ENCODE measurements around the gene KLKB1. TPM values are rescaled to one million over a fixed set of nuclear protein-coding genes. Genes with fewer than 3 reads are reported as not detected.
"Not testable (repeated sequence)": the region's sequence is repeated elsewhere in the genome, so short reads cannot be mapped to it uniquely, and the experiment has no call there.

The KLKB1 gene
- total RNA-seq, 1 donor from 2014 or later: 0.29 TPM

DNA sequence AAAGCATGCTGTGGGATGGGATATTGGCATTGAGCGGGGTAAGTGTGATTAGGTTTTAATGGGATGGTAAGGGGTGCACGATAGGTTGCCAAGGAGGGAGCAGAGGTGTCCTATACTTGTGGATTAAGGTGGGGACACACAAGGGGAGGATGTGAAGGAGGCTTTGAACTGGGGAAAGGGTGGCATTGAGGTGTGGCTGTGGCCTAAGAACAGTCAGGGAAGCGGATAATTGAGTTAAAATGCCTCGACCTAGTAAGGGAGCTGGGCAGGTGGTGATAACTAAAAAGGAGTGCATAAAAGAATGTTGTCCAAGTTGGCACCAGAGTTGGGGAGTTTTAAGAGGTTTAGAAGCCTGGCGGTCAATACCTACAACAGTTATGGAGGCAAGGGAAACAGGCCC lies 17.5 kb downstream of the KLKB1 start:
- Mint-ChIP-seq H3K9me3 (ENCODE audit: unreplicated experiment) (peaks cover 1% of the 10 kb centered on the region), H3K36me3 (ENCODE audit: unreplicated experiment) (no peaks in the 10 kb centered on the region), H3K27ac (ENCODE audit: unreplicated experiment) (no peak overlapping the region), H3K4me3 (ENCODE audit: unreplicated experiment) (no peak overlapping the region), H3K27me3 (ENCODE audit: unreplicated experiment) (no peaks in the 10 kb centered on the region), H3K4me1 (ENCODE audit: low read depth, unreplicated experiment) (peaks cover 6% of the 10 kb centered on the region)
- no peak for DNase-seq
- TF ChIP-seq, protein P1, sequence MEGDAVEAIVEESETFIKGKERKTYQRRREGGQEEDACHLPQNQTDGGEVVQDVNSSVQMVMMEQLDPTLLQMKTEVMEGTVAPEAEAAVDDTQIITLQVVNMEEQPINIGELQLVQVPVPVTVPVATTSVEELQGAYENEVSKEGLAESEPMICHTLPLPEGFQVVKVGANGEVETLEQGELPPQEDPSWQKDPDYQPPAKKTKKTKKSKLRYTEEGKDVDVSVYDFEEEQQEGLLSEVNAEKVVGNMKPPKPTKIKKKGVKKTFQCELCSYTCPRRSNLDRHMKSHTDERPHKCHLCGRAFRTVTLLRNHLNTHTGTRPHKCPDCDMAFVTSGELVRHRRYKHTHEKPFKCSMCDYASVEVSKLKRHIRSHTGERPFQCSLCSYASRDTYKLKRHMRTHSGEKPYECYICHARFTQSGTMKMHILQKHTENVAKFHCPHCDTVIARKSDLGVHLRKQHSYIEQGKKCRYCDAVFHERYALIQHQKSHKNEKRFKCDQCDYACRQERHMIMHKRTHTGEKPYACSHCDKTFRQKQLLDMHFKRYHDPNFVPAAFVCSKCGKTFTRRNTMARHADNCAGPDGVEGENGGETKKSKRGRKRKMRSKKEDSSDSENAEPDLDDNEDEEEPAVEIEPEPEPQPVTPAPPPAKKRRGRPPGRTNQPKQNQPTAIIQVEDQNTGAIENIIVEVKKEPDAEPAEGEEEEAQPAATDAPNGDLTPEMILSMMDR (IDR thresholded peaks at IDR 0.05; ENCODE audit: partially characterized antibody, unreplicated experiment): no peak

DNA sequence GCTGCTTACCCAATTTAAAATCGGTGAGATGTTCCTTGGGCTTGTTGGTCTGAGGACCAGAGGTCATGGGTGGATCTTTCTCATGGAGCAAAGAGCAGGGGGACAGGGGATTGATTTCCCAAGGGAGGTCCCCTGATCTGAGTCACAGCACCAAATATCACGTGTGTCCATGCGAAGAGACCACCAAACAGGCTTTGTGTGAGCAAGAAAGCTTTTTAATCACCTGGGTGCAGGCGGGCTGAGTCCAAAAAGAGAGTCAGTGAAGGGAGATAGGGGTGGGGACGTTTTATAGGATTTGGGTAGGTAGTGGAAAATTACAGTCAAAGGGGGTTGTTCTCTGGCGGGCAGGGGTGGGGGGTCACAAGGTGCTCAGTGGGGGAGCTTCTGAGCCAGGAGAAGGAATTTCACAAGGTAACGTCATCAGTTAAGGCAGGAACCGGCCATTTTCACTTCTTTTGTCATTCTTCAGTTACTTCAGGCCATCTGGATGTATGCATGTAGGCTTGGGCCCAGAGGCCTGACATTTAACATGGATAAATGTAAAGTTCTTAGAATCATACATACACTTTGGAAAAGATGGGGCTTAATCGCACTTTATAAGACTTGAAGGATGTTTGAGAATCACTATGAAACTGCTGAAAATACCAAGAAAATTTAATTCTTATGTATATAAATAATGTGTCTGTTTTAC lies 19.9 kb downstream of the KLKB1 start:
- H3K27me3 Mint-ChIP-seq (ENCODE audit: unreplicated experiment); H3K4me1 Mint-ChIP-seq (ENCODE audit: low read depth, unreplicated experiment); H3K4me3 Mint-ChIP-seq (ENCODE audit: unreplicated experiment); H3K36me3 Mint-ChIP-seq (ENCODE audit: unreplicated experiment); H3K9me3 Mint-ChIP-seq (ENCODE audit: unreplicated experiment); H3K27ac Mint-ChIP-seq (ENCODE audit: unreplicated experiment); DNase-seq: not testable (repeated sequence)

DNA sequence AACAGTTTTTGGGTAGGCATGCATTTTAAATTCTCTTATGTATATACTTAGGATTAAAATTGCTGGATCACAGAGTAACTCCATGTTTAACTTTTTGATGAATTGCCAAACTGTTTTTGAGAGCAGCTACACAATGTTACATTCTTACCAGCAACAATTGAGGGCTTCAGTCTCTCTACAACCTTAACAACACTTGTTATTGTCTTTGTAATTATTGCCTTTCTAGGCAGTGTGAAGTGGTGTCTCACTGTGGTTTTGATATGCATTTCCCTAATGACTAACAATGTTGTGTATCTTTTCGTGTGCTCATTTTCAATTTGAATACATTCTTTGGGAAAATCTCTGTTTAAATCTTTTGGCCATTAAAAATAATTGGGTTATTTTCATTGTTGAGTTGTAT lies 21.3 kb downstream of the KLKB1 start:
- TF ChIP-seq, protein P1 (IDR thresholded peaks at IDR 0.05; ENCODE audit: partially characterized antibody, unreplicated experiment): no peak
- DNase-seq: no peak
- Mint-ChIP-seq H3K36me3 (ENCODE audit: unreplicated experiment) (no peaks in the 10 kb centered on the region), H3K27me3 (ENCODE audit: unreplicated experiment) (no peaks in the 10 kb centered on the region), H3K27ac (ENCODE audit: unreplicated experiment) (no peak overlapping the region), H3K9me3 (ENCODE audit: unreplicated experiment) (peaks cover 1% of the 10 kb centered on the region), H3K4me3 (ENCODE audit: unreplicated experiment) (no peak overlapping the region), H3K4me1 (ENCODE audit: low read depth, unreplicated experiment) (no peaks in the 10 kb centered on the region)

DNA sequence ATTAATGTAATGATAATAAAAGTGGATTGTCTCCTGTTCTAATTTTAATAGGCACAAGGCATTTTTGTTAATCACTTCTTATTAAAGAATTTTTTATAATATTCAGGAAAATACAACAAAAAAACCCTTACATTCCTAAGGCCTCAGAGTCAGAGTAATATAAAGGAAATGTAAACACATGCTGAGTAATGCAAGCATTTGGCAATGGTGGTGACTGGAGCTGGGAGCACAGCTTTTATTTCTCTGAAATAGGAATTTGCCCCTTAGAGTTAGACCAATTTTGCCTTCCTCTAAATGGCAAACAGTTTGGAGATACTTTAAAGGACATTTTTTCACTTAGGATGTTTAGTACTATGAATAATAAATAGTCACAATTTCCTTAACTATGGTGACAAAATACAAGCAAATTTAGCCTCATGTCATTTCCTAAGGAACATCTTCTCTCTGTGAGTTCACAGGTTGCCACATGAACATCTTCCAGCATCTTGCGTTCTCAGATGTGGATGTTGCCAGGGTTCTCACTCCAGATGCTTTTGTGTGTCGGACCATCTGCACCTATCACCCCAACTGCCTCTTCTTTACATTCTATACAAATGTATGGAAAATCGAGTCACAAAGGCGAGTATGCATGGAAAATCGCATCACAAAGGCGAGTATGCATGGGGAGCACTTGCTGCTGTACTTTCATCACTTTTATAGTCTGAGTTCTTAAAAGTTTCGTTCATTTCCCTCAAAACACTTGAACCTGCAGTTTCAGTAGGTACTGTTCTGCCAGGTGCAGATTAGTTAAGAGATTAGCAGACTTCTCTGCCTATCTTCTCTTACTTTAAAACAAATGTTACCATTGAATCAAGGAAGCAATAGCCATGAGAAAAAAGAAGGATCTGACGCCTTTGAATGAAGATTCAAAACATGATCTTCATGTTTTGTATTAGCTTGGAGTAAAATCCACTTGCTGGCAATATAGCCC lies 22.8 kb downstream of the KLKB1 start:
- no peak overlapping the region for H3K4me3 Mint-ChIP-seq (ENCODE audit: unreplicated experiment)
- no peaks in the 10 kb centered on the region for H3K27me3 Mint-ChIP-seq (ENCODE audit: unreplicated experiment)
- peaks cover 1% of the 10 kb centered on the region for H3K9me3 Mint-ChIP-seq (ENCODE audit: unreplicated experiment)
- no peak for DNase-seq
- no peak overlapping the region for H3K27ac Mint-ChIP-seq (ENCODE audit: unreplicated experiment)
- H3K36me3 Mint-ChIP-seq (ENCODE audit: unreplicated experiment): no peaks in the 10 kb centered on the region
- H3K4me1 Mint-ChIP-seq (ENCODE audit: low read depth, unreplicated experiment): no peaks in the 10 kb centered on the region
- TF ChIP-seq, protein P1 (IDR thresholded peaks at IDR 0.05; ENCODE audit: partially characterized antibody, unreplicated experiment): no peak

DNA sequence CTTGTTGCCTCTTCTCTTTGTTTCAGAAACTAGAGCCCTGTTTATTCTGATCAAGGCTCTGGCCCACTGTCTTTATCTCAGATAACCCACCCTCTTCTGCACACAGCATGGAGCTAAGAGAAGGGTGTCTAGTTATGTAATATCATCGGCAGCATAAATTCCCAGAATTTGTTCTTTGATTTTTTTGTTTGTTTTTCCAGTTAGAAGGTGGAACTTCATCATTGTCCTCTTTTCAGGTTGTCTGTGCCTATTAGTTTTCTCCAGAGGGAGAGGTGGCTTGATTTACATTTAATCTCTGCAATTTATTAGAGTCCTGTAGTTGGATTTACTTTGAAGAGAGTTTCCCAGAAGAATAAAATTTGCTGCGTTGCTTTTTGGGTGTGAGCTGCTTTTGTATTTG lies 23.5 kb downstream of the KLKB1 start:
- Mint-ChIP-seq H3K4me1 (ENCODE audit: low read depth, unreplicated experiment) (no peaks in the 10 kb centered on the region), H3K9me3 (ENCODE audit: unreplicated experiment) (peaks cover 1% of the 10 kb centered on the region), H3K4me3 (ENCODE audit: unreplicated experiment) (no peak overlapping the region), H3K27ac (ENCODE audit: unreplicated experiment) (no peak overlapping the region), H3K27me3 (ENCODE audit: unreplicated experiment) (no peaks in the 10 kb centered on the region), H3K36me3 (ENCODE audit: unreplicated experiment) (no peaks in the 10 kb centered on the region)
- DNase-seq: no peak
- TF ChIP-seq, protein P1 (IDR thresholded peaks at IDR 0.05; ENCODE audit: partially characterized antibody, unreplicated experiment): no peak
